ENCODE results near the gene CSNK2B.

The CSNK2B gene

DNA sequence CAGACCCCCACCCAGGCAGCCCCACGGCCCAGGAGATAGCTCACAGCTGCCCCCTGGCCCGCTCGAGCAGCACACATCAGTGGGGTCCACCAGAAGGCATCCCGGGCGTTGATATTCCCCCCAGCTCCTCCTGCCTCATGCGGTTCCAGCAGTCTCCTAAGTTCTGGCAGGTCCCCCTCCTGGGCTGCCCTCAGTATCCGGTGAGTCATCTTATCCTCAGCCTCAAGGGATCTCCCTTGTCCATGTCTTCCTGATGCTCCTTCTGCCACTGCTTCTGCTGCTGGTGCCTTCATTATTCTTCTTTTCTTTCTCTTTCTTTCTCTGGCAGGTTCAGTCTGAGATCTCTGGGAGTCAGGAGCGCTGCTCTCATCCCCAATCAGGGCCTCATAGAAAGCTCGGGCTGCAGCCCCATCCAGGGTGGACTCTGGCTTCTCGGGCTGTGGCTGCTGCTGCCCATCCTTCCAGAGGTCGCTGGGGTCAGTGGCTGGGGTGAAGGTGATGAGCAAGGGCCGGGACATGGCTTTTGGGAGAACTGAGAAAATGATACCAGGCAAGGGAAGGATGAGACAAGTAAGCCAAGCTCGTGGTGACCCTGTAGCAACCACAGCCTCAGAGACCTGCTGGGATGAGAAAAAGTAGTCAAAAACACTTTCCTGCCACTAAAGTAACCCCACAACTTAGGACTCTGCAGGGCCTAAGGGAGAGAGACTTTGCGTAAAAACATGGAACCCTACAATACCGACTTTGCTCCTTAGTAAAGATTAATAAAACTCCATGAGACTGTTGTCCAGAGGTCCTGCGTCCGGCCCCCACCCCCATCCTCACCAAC is 1.7 kb upstream of the CSNK2B start:
- Mint-ChIP-seq H3K4me3 (peak overlapping the region; percentile 87 to 97), H3K4me1 (peaks cover 85% of the 10 kb centered on the region), H3K9me3 (no peaks in the 10 kb centered on the region), H3K27ac (peak overlapping the region; percentile 98 to 99), H3K27me3 (no peaks in the 10 kb centered on the region)
- DNase-seq (no peak), ATAC-seq (no peak)

DNA sequence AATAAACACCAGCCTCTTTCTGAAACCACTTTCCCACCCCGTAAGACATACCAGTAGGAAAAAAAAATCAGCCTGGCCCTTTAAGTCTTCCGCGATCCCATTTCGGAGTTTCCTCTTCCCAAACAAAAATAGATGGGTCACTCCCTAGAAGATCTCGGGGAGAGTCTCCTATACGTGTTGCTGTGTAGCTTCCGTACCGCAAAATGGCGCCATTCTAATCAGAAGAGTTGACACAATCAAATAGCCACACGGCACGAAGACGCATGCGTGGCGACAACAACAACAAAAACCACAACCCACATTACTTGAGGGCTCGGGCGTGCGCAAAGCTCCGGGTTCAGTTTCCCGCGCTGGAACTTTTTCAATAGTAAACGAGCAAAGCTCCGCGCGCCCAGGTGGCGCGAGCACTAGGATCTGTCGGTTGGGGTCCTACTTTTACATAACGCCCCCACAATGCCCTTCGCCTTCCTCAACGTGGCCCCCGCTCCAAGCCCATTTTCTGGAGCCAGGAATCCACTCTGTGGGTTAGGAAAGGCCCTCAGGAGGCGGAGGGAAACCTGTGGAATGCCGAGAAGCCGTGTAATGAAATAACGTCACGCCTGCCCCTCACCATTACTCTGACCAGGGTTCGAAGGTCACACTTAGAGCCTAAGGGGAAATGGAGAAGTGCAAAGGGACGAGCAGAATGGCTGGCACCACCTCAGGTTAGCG is 935 bp upstream of the CSNK2B start, which contains the start of gene GPANK1:
Gene GPANK1 (minus strand): TSS at position 208 of the 711 bp plus-strand sequence. CDS start 519 bp downstream, outside the sequence.
- ATAC-seq (peak; percentile 50), DNase-seq (peak; percentile 84 to 92)
- peak within 1 kb of the TSS; percentile 98 to 99 for H3K27ac Mint-ChIP-seq
- H3K4me3 Mint-ChIP-seq: peak within 1 kb of the TSS; percentile 87 to 97
- no peaks in the 10 kb centered on the region for H3K27me3 Mint-ChIP-seq
- peaks cover 77% of the 10 kb centered on the region for H3K4me1 Mint-ChIP-seq
- H3K9me3 Mint-ChIP-seq: no peaks in the 10 kb centered on the region

DNA sequence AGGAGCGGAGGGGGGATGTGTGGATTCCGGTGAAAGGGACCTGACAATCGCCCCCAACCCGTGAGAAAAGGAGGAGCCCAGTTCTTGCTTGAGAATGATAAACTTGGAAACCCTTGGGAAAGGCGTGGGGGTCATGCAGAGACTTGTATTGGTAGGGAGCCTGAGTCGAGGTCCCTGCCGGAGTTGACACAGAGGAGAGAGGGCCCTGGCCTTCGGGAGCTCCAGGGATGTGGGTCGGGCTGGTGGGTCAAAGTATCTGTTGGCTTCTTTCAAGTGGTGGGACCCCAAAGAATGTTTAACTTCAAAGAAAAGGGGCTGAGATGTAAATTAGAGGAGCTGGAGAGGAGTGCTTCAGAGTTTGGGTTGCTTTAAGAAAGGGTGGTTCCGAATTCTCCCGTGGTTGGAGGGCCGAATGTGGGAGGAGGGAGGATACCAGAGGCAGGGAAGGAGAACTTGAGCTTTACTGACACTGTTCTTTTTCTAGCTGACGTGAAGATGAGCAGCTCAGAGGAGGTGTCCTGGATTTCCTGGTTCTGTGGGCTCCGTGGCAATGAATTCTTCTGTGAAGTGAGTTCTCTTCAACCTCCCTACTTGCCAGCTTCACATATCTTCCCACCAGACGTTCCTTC is 571 bp downstream of the CSNK2B start:
- H3K4me3 Mint-ChIP-seq: peak overlapping the region; percentile 87 to 97
- no peaks in the 10 kb centered on the region for H3K9me3 Mint-ChIP-seq
- DNase-seq (no peak), ATAC-seq (no peak)
- H3K27me3 Mint-ChIP-seq: no peaks in the 10 kb centered on the region
- H3K4me1 Mint-ChIP-seq: peaks cover 66% of the 10 kb centered on the region
- H3K27ac Mint-ChIP-seq: peak overlapping the region; percentile 98 to 99

DNA sequence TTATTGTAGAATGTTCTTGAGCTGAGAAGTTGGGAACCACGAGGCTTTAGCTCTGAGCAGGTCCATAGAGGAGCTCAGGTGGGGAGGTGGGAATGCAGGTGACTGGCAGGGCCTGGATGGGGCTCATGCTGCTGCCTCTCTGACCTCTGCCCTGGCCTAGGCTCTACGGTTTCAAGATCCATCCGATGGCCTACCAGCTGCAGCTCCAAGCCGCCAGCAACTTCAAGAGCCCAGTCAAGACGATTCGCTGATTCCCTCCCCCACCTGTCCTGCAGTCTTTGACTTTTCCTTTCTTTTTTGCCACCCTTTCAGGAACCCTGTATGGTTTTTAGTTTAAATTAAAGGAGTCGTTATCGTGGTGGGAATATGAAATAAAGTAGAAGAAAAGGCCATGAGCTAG is 3.8 kb downstream of the CSNK2B start, which contains the start of gene LY6G5B:
Gene LY6G5B (plus strand): TSS at position 301 of the 400 bp plus-strand sequence. CDS start 975 bp downstream, outside the sequence.
- H3K27ac Mint-ChIP-seq: peak within 1 kb of the TSS in 1 of 2 donors; percentile 54
- H3K4me1 Mint-ChIP-seq: peaks cover 35% of the 10 kb centered on the region
- ATAC-seq (no peak), DNase-seq (no peak)
- no peak within 1 kb of the TSS for H3K4me3 Mint-ChIP-seq
- no peaks in the 10 kb centered on the region for H3K27me3 Mint-ChIP-seq
- no peaks in the 10 kb centered on the region for H3K9me3 Mint-ChIP-seq

DNA sequence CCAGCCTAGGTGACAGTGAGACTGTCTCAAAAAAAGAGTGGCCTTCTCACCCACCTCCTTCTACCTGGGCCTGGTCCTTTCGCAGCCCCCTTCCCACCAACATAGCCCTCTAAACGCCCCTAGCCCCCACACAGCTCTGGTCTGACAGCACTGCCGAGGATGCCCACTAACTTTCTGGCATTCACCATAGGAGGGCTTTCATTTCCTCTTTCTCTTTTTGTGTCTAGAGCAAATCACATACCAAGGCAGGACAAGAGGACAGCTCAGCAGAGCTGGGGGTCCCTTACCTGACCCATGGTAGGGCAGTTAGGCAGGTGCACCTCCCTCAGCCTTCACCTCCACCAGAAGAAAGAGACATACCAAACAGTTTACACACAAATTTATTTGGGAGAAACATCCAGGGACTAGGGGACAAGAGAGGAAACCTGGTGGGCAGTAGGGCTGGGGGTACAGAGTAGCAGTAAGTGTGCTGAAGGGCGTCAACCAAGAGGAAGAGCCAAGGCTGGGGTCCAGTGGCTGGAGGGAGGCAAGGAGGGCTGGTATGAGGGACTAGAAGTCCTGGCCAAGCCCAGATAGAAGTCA is 10.5 kb downstream of the CSNK2B start:
- Mint-ChIP-seq H3K9me3 (no peaks in the 10 kb centered on the region), H3K27me3 (no peaks in the 10 kb centered on the region), H3K4me1 (peaks cover 15% of the 10 kb centered on the region), H3K4me3 (no peak overlapping the region), H3K27ac (no peak overlapping the region)
- no peak for DNase-seq
- no peak for ATAC-seq

DNA sequence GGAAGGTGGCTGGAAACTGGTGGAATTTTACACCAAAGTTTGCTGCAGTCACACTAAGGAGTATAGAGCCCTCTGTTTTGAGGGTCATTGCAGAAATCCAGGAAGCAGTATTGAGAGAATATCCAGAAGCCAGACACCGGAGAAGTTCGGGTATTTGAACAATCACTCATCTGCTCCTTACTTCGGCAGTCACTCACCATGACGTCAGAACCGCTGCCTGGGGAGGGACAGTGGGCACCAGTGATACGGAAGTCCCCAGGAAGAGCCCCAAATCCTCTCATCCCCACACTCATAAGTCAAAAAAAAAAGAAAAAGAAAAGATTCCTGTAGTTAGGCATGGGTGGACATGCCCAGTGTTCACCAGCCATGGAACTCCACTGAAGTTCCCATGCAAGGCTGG is 11.0 kb downstream of the CSNK2B start:
- H3K27ac Mint-ChIP-seq: peak overlapping the region in 1 of 2 donors; percentile 20
- no peaks in the 10 kb centered on the region for H3K27me3 Mint-ChIP-seq
- DNase-seq (no peak), ATAC-seq (no peak)
- no peaks in the 10 kb centered on the region for H3K9me3 Mint-ChIP-seq
- H3K4me3 Mint-ChIP-seq: no peak overlapping the region
- H3K4me1 Mint-ChIP-seq: peaks cover 20% of the 10 kb centered on the region

DNA sequence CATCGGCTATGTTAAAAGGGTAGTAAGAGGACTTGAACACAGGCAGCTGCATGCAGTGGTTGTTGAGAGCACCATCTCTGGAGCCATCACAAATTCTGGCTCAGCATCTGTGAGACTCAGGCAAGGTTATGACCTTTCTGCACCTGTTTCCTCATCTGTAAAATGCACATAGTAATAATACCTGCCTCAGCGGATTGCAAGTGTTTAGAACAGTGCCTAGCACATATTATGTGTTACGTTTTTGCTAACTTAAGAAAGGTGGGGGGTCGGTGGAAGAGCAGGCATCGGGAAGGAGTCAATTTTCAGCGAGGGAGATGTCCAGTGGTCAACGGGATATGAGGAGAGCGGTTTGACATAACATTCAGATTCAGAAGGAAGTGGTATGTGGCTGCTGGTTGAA is 12.1 kb downstream of the CSNK2B start:
- Mint-ChIP-seq H3K27me3 (no peaks in the 10 kb centered on the region), H3K4me1 (peaks cover 20% of the 10 kb centered on the region), H3K4me3 (no peak overlapping the region), H3K27ac (peak overlapping the region in 1 of 2 donors; percentile 0), H3K9me3 (no peaks in the 10 kb centered on the region)
- no peak for DNase-seq
- no peak for ATAC-seq

DNA sequence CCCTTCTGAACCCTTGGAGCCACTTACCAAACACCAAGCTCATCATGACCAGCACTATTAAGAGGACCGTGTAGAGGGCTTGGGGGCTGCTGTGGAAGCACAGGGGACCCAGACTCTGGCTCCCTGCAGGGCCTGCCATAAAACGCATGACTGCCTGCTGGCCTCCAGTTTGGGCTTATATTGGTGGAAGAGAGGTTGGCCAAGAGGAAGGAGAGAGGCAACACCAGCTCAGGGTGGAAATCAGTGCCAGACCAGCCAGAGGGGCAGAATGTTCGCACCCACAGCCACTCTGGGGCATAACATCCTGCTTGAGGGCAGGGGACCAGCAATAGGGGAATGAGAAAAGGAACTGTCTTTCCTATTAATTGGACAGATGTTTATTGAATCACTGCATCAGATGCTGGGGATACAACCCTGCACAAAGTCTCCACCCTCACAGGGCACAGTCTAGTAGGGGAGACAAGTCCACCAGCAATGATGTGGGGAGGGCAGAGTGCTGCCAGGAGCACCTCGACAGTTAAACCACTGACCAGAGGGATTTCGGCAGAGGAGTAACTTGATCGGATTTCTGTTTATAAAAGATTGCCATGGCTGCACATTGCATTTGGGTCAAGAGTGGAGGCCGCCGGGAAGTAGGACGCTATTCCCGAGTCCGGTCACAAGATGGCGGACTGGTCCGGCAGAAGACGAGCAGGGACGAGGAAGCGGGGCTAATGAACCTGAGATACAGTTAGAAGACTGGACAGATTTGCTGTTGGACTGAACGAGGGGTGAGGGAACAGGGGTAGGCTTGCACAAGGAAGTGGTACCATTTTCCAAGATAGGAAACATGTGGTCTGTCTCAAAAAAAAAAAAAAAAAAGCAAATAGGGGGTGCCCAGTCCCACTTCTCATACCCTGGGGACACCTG is 14.6 kb downstream of the CSNK2B start, which contains the start of gene LY6G5C:
Gene LY6G5C (minus strand): TSS at position 842 of the 909 bp plus-strand sequence. CDS start 694 bp downstream, at position 148.
- ATAC-seq: peak; percentile 75

DNA sequence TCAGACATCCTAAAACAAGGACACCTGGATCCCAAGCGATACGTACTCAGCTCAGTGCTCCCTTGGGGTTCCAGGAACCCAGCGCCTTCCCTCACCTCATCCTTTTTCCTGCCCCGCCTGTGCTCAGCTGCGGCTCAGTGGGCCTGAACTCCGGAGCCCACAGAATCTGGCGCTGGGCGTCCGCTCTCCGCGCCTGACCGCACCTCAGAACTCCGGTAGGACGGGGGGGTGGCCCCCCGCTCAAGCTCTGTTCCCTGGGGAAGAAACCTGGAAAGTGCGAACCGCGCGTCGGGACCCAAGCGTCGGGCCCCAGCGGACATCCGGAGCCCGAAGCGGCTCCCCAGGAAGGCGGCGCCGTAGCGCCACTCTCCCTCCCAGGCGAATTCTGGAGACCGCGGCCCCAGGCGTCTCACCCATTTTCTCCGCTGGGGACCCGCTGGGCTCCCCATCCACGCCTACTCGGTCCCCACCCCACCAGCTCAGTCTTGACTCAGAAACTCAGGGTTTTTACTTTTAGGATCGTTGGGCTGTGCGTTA is 15.3 kb downstream of the CSNK2B start:
- Mint-ChIP-seq H3K27me3 (no peaks in the 10 kb centered on the region), H3K9me3 (no peaks in the 10 kb centered on the region), H3K4me1 (peaks cover 20% of the 10 kb centered on the region), H3K4me3 (peak overlapping the region; percentile 80 to 85), H3K27ac (peak overlapping the region; percentile 86 to 90)
- ATAC-seq (peak; percentile 75), DNase-seq (peak; percentile 50 to 58)

More for the DNA sequence above, 14.6 kb downstream of the CSNK2B start, which contains the start of gene LY6G5C:
- DNase-seq: peak; percentile 57 to 72
- peaks cover 20% of the 10 kb centered on the region for H3K4me1 Mint-ChIP-seq
- no peaks in the 10 kb centered on the region for H3K9me3 Mint-ChIP-seq
- H3K4me3 Mint-ChIP-seq: peak within 1 kb of the TSS; percentile 80 to 85
- H3K27me3 Mint-ChIP-seq: no peaks in the 10 kb centered on the region
- peak within 1 kb of the TSS; percentile 86 to 94 for H3K27ac Mint-ChIP-seq

DNA sequence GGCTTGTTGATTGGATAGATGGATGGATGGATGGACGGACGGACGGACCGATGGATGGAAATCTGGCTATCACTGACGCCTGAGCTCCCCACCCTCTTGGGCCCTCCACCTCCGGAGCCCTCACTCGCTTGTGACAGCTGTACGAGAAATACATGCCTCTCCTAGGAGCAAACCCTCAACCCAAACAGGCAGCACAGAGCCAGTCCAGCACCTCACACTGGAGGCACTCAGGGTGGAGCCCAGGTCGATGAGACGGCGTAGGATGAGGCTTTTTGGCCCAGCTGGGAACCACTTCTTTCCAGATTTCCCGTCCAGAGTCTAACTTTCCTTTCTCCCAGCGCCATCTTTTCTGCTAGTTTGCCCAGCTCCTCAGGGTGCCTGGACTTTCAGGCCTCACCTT is 17.7 kb downstream of the CSNK2B start:
- Mint-ChIP-seq H3K27ac (no peak overlapping the region), H3K4me1 (peaks cover 20% of the 10 kb centered on the region), H3K4me3 (no peak overlapping the region), H3K9me3 (no peaks in the 10 kb centered on the region), H3K27me3 (no peaks in the 10 kb centered on the region)
- ATAC-seq (no peak), DNase-seq (no peak)

DNA sequence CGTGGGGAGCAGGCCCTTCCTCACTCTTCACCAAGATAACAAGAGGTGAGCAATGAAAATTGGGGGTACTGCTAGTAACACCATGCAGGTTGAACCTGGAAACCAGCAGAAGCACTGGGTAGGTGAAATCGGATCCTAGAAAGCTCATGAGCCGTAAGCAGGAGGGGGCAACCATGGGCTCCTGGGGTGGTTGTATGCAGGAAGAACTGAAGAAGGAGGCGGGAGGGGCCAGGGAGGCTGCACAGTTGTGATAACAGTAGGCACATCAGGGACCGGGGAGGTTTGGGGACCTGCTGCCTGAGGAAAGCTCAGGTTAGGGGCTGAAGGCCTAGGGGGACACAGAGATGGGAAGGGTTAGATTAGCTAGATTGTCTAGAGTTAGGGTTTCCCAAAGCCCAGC is 20.6 kb downstream of the CSNK2B start:
- Mint-ChIP-seq H3K9me3 (no peaks in the 10 kb centered on the region), H3K27ac (peak overlapping the region in 1 of 2 donors; percentile 59), H3K4me1 (peaks cover 16% of the 10 kb centered on the region), H3K27me3 (no peaks in the 10 kb centered on the region), H3K4me3 (no peak overlapping the region)
- DNase-seq: no peak
- no peak for ATAC-seq

DNA sequence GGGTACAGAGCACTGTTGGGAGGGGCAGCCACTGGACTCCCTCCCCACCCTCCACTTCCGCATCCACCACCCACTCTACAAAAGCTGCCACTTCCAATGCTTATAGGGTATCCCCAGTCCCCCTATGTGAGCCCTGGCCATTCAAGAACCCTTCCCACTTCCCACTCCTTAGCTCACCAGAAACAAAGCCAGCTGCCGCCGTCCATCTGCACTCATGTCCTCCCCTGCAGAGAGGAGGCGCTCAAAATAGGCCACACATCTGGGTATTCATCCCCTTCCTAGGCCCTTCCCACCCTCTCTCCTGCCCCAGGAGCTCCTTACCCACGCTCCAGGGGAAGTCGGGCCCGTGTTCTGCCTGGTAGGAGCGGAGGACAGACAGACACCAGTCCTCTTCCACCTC is 21.4 kb downstream of the CSNK2B start:
- DNase-seq (no peak), ATAC-seq (no peak)
- no peak overlapping the region for H3K27ac Mint-ChIP-seq
- H3K4me1 Mint-ChIP-seq: peaks cover 13% of the 10 kb centered on the region
- H3K9me3 Mint-ChIP-seq: no peaks in the 10 kb centered on the region
- H3K4me3 Mint-ChIP-seq: no peak overlapping the region
- no peaks in the 10 kb centered on the region for H3K27me3 Mint-ChIP-seq

DNA sequence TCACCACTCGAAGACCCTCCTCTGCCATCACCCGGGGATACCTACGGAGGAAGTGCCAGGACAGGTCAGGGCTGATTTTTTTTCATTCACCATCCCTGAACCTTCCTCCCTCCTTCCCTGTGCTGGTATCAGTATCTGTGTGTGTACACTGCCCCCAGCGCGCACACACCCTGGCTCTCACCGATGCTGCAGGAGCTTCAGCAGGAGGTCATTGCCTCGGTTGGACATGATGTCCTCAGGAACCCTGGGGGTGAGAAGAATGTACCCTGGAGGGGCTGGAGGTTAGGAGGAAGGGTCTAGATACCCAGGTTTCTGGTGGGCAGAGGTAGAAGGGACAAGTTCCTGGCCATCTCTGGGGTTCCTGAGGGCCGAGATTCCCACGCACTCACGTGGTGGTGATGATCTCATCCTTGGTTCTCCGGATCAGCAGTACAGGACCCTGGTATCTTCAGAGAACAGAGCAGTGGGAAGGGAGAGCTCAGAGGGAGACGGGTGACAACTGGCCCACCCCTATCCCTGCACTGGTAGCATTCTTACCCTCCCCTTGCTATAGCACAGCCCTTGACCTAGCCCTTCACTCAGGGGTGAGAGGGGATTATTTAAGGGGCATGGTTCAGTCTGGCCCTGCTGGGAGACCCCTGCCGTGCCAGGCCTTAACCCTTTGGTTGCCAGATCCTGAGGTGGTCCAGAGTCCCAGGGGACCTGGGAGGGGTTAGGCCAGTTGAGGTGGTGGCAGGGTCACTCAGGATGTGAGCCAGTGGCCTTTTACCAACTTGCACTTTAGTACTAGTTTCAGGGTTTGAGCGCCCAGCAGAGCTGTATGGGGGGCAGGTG is 22.2 kb downstream of the CSNK2B start:
- Mint-ChIP-seq H3K27me3 (no peaks in the 10 kb centered on the region), H3K27ac (peak overlapping the region in 1 of 2 donors; percentile 24), H3K9me3 (no peaks in the 10 kb centered on the region), H3K4me1 (peaks cover 13% of the 10 kb centered on the region), H3K4me3 (no peak overlapping the region)
- no peak for ATAC-seq
- DNase-seq: no peak

All from stimulated activated naive CD8-positive, alpha-beta T cell treated with anti-CD3 and anti-CD28 coated beads, Interleukin-15, amount 100 ng/mL, for 72 hours (primary cell).